SK-N-MC (cell line): ENCODE results near the gene CCL21.

Source experiments
- DNase-seq: peaks from one replicate; pipeline ENCODE4 v3.0.0-alpha.2; 2011; ENCODE audit warnings: low read depth, low spot score
- H3K27ac ChIP-seq: fragments of 200-600 bp; sonication (generic); 2 replicates; pipeline ENCODE4 v1.5.1; 2016; ENCODE audit warnings: mixed run types
- H3K36me3 ChIP-seq: fragments of 200-600 bp; sonication (generic); 2 replicates; pipeline ENCODE4 v1.6.1; 2017; ENCODE audit warnings: antibody characterized with exemption, low read length, mixed read lengths; ENCODE audit not compliant: insufficient read depth
- H3K4me3 ChIP-seq: fragments of 200-600 bp; sonication (generic); 2 replicates; pipeline ENCODE4 v1.5.1; 2016
- H3K9ac ChIP-seq: fragments of 200-600 bp; sonication (generic); 2 replicates; pipeline ENCODE4 v1.8.0; 2017; ENCODE audit warnings: mixed run types, mixed read lengths; ENCODE audit not compliant: insufficient read length
- H3K9me3 ChIP-seq: fragments of 200-600 bp; sonication (generic); 2 replicates; pipeline ENCODE4 v1.6.1; 2017; ENCODE audit warnings: low read depth, mild to moderate bottlenecking, antibody characterized with exemption, low read length, moderate library complexity, mixed read lengths
- EZH2 ChIP-seq: fragments of 200-600 bp; sonication (generic); IDR thresholded peaks from one replicate; pipeline ENCODE4 v1.6.1; 2017; ENCODE audit warnings: antibody characterized with exemption
- FOXP2 ChIP-seq: optimal IDR thresholded peaks from 2 replicates; pipeline ENCODE3; 2011; ENCODE audit warnings: mild to moderate bottlenecking, moderate library complexity; ENCODE audit not compliant: insufficient read depth; ENCODE audit errors: extremely low read length, control extremely low read depth
- POLR2AphosphoS5 ChIP-seq: IDR thresholded peaks from 2 replicates; pipeline ENCODE4 v1.6.1; 2012; ENCODE audit warnings: mild to moderate bottlenecking, low read depth, low read length, borderline replicate concordance

Gene CCL21

GRCh38 chr9:34691936-34692315 lies 18.0 kb downstream of the CCL21 start:
- no peaks in the 10 kb centered on the region for H3K9me3 ChIP-seq
- TF ChIP-seq FOXP2, result no peak
- no peak for TF ChIP-seq POLR2AphosphoS5
- TF ChIP-seq EZH2, result no peak
- DNase-seq, result no peak
- H3K36me3 ChIP-seq, result no peaks in the 10 kb centered on the region
- H3K9ac ChIP-seq, result no peak overlapping the region
- H3K27ac ChIP-seq, result no peak overlapping the region
- H3K4me3 ChIP-seq, result no peak overlapping the region

- no peak for TF ChIP-seq EZH2
- TF ChIP-seq POLR2AphosphoS5, result no peak
- TF ChIP-seq FOXP2, result no peak
- Histone ChIP-seq H3K9me3 (no peaks in the 10 kb centered on the region), H3K9ac (no peak within 1 kb of the TSS), H3K27ac (no peak within 1 kb of the TSS), H3K4me3 (no peak within 1 kb of the TSS), H3K36me3 (no peaks in the 10 kb centered on the region)
- DNase-seq, result no peak
Measured at GRCh38 chr9:34690983-34691935, 18.7 kb downstream of the CCL21 start, which contains the start of gene CCL19. Gene CCL19, minus strand, starts transcription at chr9:34691276. Its CDS starts 137 bp downstream, at chr9:34691139.

- TF ChIP-seq FOXP2, result no peak
- no peak for TF ChIP-seq EZH2
- TF ChIP-seq POLR2AphosphoS5, result no peak
- H3K9me3 ChIP-seq, result no peaks in the 10 kb centered on the region
- no peak overlapping the region for H3K27ac ChIP-seq
- no peak overlapping the region for H3K4me3 ChIP-seq
- DNase-seq, result no peak
- no peak overlapping the region for H3K9ac ChIP-seq
- no peaks in the 10 kb centered on the region for H3K36me3 ChIP-seq
Measured at GRCh38 chr9:34689512-34689911, 20.4 kb downstream of the CCL21 start.

- Histone ChIP-seq H3K27ac (no peak overlapping the region), H3K9ac (no peak overlapping the region), H3K36me3 (no peaks in the 10 kb centered on the region), H3K4me3 (no peak overlapping the region), H3K9me3 (no peaks in the 10 kb centered on the region)
- TF ChIP-seq FOXP2 (no peak), EZH2 (no peak), POLR2AphosphoS5 (no peak)
- no peak for DNase-seq
Measured at GRCh38 chr9:34689116-34689470, 20.8 kb downstream of the CCL21 start.

GRCh38 chr9:34688329-34689115 lies 21.4 kb downstream of the CCL21 start:
- TF ChIP-seq POLR2AphosphoS5 (no peak), FOXP2 (no peak), EZH2 (no peak)
- no peak overlapping the region for H3K9ac ChIP-seq
- no peak for DNase-seq
- no peak overlapping the region for H3K27ac ChIP-seq
- H3K4me3 ChIP-seq, result no peak overlapping the region
- H3K36me3 ChIP-seq, result no peaks in the 10 kb centered on the region
- no peaks in the 10 kb centered on the region for H3K9me3 ChIP-seq

GRCh38 chr9:34687276-34688030 lies 22.5 kb downstream of the CCL21 start:
- H3K27ac ChIP-seq, result no peak overlapping the region
- no peak for DNase-seq
- TF ChIP-seq EZH2 (no peak), FOXP2 (no peak), POLR2AphosphoS5 (no peak)
- H3K9me3 ChIP-seq, result no peaks in the 10 kb centered on the region
- H3K4me3 ChIP-seq, result no peak overlapping the region
- H3K36me3 ChIP-seq, result no peaks in the 10 kb centered on the region
- no peak overlapping the region for H3K9ac ChIP-seq

GRCh38 chr9:34686732-34687131 lies 23.2 kb downstream of the CCL21 start:
- Histone ChIP-seq H3K9me3 (no peaks in the 10 kb centered on the region), H3K9ac (no peak overlapping the region), H3K27ac (no peak overlapping the region), H3K4me3 (no peak overlapping the region), H3K36me3 (no peaks in the 10 kb centered on the region)
- no peak for DNase-seq
- TF ChIP-seq EZH2 (no peak), FOXP2 (no peak), POLR2AphosphoS5 (no peak)
